Liver (tissue), 10 donors: ENCODE results near the gene TBC1D9B. TPM values are rescaled to one million over a fixed set of nuclear protein-coding genes. Genes with fewer than 3 reads are reported as not detected.

Experiments
- DNase-seq: peaks from one replicate; pipeline ENCODE4 v3.0.0-alpha.2; 2017; ENCODE audit warnings: low spot score
- H3K27ac ChIP-seq, 2 donors: one replicate each; pipeline ENCODE4 v1.7.0; 2013; ENCODE audit warnings: inconsistent platforms in 2 of 2, low read length in 2 of 2, control low read depth in 1 of 2, low read depth in 1 of 2, mild to moderate bottlenecking in 1 of 2
- H3K27me3 ChIP-seq, 4 donors: one replicate each; pipeline versions ENCODE4 v1.6.1 to v1.7.0; 2013; ENCODE audit warnings: low read length in 3 of 4, inconsistent platforms in 1 of 4, mild to moderate bottlenecking in 1 of 4, moderate library complexity in 1 of 4; ENCODE audit not compliant: control insufficient read depth in 4 of 4, insufficient read depth in 4 of 4
- H3K36me3 ChIP-seq, 4 donors: one replicate each; pipeline versions ENCODE4 v1.6.1 to v1.7.0; 2013; ENCODE audit warnings: low read length in 3 of 4, mild to moderate bottlenecking in 3 of 4, low read depth in 1 of 4, moderate library complexity in 1 of 4; ENCODE audit not compliant: control insufficient read depth in 4 of 4, insufficient read depth in 3 of 4
- H3K4me1 ChIP-seq, 4 donors: one replicate each; pipeline versions ENCODE4 v1.6.1 to v1.7.0; 2013; ENCODE audit warnings: low read length in 3 of 4, mild to moderate bottlenecking in 3 of 4, moderate library complexity in 1 of 4; ENCODE audit not compliant: control insufficient read depth in 4 of 4, insufficient read depth in 4 of 4
- H3K4me3 ChIP-seq, 3 donors: one replicate each; pipeline versions ENCODE4 v1.6.1 to v1.7.0; 2013; ENCODE audit warnings: low read length in 3 of 3, control low read depth in 1 of 3, low read depth in 1 of 3, mild to moderate bottlenecking in 1 of 3
- H3K9ac ChIP-seq, 2 donors: one replicate each; pipeline ENCODE4 v1.7.0; 2013; ENCODE audit warnings: low read length in 2 of 2, mild to moderate bottlenecking in 2 of 2, moderate library complexity in 2 of 2, control low read depth in 1 of 2, low read depth in 1 of 2
- H3K9me3 ChIP-seq, 4 donors: one replicate each; pipeline versions ENCODE4 v1.6.1 to v1.7.0; 2013; ENCODE audit warnings: low read length in 3 of 4; ENCODE audit not compliant: control insufficient read depth in 4 of 4
- JUND ChIP-seq, 2 donors: IDR thresholded peaks; 2 replicates each; pipeline ENCODE4 v1.6.1; 2016; ENCODE audit warnings: antibody characterized with exemption in 2 of 2
- WGBS: extraction: QIAGEN DNeasy Blood & Tissue Kit; methylation state at CpG from one replicate; pipeline ENCODE4 v1.1.7; 2013; 5-methylcytosine and 5-hydroxymethylcytosine counted together
- polyA plus RNA-seq, 2 donors: library from polyadenylated mRNA; stranded (reverse) in 1 of 2; unstranded in 1 of 2; fragments of 200-250 nt in 1 of 2; fragments of >200 nt in 1 of 2; fragmentation: Nextera tagmentation in 1 of 2; extraction: Ambion mirVana in 1 of 2; gene quantifications; one replicate each; pipeline versions ENCODE4 v1.2.1 to v1.2.3, GENCODE V29; 2013 to 2015
- small RNA-seq: library from RNA; depleted of rRNA; stranded (forward); fragments of <200 nt; gene quantifications from one replicate; pipeline ENCODE3, GENCODE V24; 2014
- total RNA-seq, 2 donors: library from RNA; depleted of rRNA; stranded (reverse); fragments of >200 nt; gene quantifications; one replicate each; pipeline ENCODE4 v1.2.3, GENCODE V29; 2014
- donor health status: healthy.
- donor health status: healthy.
- donor health status: healthy.
- donor health status: healthy.
- donor health status: healthy.

TBC1D9B gene
- total and polyA plus RNA-seq, 4 donors = 23.1 to 55.4 (median 38.7) TPM

GRCh38 chr5:179812135-179812825 lies 95.4 kb downstream of the TBC1D9B start:
- DNase-seq = no peak

More at GRCh38 chr5:179812135-179812825, 95.4 kb downstream of the TBC1D9B start:
- Histone ChIP-seq H3K4me1 (peaks cover 12 to 32% (median 17%) of the 10 kb centered on the region in 4 donors), H3K9me3 (no peaks in the 10 kb centered on the region), H3K4me3 (no peak overlapping the region), H3K27me3 (no peaks in the 10 kb centered on the region), H3K36me3 (no peaks in the 10 kb centered on the region), H3K27ac (peak overlapping the region in 1 of 2 donors; percentile 54), H3K9ac (no peak overlapping the region)
- 85% methylated on average over 27 of the region's 27 CpGs for WGBS
- no peak for TF ChIP-seq JUND (IDR thresholded peaks at IDR 0.05)

Small RNAs within 50 kb of the gene (small RNA-seq; reads per million reads assigned to genes)
- gene RF00019 = not detected

Other genes starting within 250 kb of the TBC1D9B start
- gene CBY3, start 226.9 kb downstream of the TBC1D9B start, total RNA-seq = not detected
- gene CBY3, start 226.9 kb downstream of the TBC1D9B start, polyA plus RNA-seq = not detected
- 100 to 1,000 TPM; 362 to 628 TPM for gene CANX, start 208.9 kb downstream of the TBC1D9B start, total RNA-seq
- 100 to 1,000 TPM; 129 to 266 TPM for gene CANX, start 208.9 kb downstream of the TBC1D9B start, polyA plus RNA-seq
- gene MAML1, start 175.1 kb downstream of the TBC1D9B start, total RNA-seq = 1 to 10 TPM; 7.6 TPM
- 1 to 10 TPM; 2.2 to 5.0 TPM for gene MAML1, start 175.1 kb downstream of the TBC1D9B start, polyA plus RNA-seq
- gene LTC4S, start 113.9 kb downstream of the TBC1D9B start, total RNA-seq = 1 to 10 TPM; 1.3 to 1.8 TPM
- 1 to 10 TPM; 2.4 to 3.3 TPM for gene LTC4S, start 113.9 kb downstream of the TBC1D9B start, polyA plus RNA-seq
- gene MGAT4B, start 101.0 kb downstream of the TBC1D9B start, total RNA-seq = 100 to 1,000 TPM in 1 of 2 donors, 10 to 100 TPM in 1; 42.0 to 120 TPM
- 100 to 1,000 TPM in 1 of 2 donors, 10 to 100 TPM in 1; 47.8 to 156 TPM for gene MGAT4B, start 101.0 kb downstream of the TBC1D9B start, polyA plus RNA-seq
- gene SQSTM1, start 87.0 kb downstream of the TBC1D9B start, total RNA-seq = 100 to 1,000 TPM; 127 to 208 TPM
- 100 to 1,000 TPM; 303 to 330 TPM for gene SQSTM1, start 87.0 kb downstream of the TBC1D9B start, polyA plus RNA-seq
- gene MRNIP, start 49.1 kb downstream of the TBC1D9B start, total RNA-seq = 10 to 100 TPM in 1 of 2 donors, 1 to 10 TPM in 1; 5.4 to 12.0 TPM
- 1 to 10 TPM; 7.1 to 7.6 TPM for gene MRNIP, start 49.1 kb downstream of the TBC1D9B start, polyA plus RNA-seq
- 10 to 100 TPM; 24.9 to 43.6 TPM for gene RNF130, start 163.9 kb upstream of the TBC1D9B start, total RNA-seq
- 10 to 100 TPM; 59.3 to 93.1 TPM for gene RNF130, start 163.9 kb upstream of the TBC1D9B start, polyA plus RNA-seq